ENCODE results near the gene FAR2.

DNA sequence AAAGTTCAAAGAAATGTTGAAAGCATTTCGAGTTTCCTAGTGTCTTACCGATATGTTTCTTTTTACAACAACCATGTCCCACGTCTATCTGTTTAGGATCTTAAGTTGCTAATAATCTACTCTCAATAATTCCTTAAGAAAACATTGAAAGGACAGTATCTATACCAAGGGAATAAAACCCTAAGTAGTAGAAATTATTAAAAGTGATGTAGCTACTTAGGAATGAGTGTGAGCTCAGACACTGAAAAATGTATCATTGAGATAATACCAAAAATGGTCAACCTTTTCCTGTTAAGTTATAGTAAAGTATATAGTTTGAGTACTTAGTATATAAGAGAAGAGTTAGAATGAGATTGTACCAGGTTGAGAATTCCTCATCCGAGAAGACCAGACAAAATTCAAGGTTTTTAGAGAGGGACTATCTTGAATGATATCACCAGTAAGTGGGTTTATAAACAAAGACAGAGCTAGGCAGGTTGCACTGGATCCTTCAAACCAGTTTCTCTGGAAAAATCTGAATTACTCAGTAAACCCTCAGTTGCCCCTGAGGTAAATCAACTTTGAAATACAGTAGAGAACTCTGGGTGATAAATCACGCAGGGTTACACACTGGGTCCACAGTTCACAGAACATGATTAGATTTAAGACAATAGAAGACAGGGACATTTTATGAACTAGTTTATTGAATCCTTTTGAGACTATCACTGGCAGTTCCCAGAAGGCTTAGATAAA is 135.1 kb downstream of the FAR2 start:
- TF ChIP-seq, protein P1, sequence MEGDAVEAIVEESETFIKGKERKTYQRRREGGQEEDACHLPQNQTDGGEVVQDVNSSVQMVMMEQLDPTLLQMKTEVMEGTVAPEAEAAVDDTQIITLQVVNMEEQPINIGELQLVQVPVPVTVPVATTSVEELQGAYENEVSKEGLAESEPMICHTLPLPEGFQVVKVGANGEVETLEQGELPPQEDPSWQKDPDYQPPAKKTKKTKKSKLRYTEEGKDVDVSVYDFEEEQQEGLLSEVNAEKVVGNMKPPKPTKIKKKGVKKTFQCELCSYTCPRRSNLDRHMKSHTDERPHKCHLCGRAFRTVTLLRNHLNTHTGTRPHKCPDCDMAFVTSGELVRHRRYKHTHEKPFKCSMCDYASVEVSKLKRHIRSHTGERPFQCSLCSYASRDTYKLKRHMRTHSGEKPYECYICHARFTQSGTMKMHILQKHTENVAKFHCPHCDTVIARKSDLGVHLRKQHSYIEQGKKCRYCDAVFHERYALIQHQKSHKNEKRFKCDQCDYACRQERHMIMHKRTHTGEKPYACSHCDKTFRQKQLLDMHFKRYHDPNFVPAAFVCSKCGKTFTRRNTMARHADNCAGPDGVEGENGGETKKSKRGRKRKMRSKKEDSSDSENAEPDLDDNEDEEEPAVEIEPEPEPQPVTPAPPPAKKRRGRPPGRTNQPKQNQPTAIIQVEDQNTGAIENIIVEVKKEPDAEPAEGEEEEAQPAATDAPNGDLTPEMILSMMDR (conservative IDR thresholded peaks at IDR 0.05; ENCODE audit: low read depth in 2 of 2) = no peak
- TF ChIP-seq, protein P2, sequence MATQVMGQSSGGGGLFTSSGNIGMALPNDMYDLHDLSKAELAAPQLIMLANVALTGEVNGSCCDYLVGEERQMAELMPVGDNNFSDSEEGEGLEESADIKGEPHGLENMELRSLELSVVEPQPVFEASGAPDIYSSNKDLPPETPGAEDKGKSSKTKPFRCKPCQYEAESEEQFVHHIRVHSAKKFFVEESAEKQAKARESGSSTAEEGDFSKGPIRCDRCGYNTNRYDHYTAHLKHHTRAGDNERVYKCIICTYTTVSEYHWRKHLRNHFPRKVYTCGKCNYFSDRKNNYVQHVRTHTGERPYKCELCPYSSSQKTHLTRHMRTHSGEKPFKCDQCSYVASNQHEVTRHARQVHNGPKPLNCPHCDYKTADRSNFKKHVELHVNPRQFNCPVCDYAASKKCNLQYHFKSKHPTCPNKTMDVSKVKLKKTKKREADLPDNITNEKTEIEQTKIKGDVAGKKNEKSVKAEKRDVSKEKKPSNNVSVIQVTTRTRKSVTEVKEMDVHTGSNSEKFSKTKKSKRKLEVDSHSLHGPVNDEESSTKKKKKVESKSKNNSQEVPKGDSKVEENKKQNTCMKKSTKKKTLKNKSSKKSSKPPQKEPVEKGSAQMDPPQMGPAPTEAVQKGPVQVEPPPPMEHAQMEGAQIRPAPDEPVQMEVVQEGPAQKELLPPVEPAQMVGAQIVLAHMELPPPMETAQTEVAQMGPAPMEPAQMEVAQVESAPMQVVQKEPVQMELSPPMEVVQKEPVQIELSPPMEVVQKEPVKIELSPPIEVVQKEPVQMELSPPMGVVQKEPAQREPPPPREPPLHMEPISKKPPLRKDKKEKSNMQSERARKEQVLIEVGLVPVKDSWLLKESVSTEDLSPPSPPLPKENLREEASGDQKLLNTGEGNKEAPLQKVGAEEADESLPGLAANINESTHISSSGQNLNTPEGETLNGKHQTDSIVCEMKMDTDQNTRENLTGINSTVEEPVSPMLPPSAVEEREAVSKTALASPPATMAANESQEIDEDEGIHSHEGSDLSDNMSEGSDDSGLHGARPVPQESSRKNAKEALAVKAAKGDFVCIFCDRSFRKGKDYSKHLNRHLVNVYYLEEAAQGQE (IDR thresholded peaks at IDR 0.05; ENCODE audit: unreplicated experiment) = no peak
- no peak for TF ChIP-seq EZH2phosphoT487 (IDR thresholded peaks at IDR 0.05; ENCODE audit: unreplicated experiment)
- no peak for TF ChIP-seq POLR2AphosphoS5 (IDR thresholded peaks at IDR 0.05; ENCODE audit: low read depth)
- no peak for TF ChIP-seq EZH2 (IDR thresholded peaks at IDR 0.05; ENCODE audit: low read depth, unreplicated experiment)
- TF ChIP-seq STAT1 (IDR thresholded peaks at IDR 0.05; ENCODE audit: unreplicated experiment) = no peak
- no peak for TF ChIP-seq ZNF114 (CRISPR knock-in tag; IDR thresholded peaks at IDR 0.05)
- TF ChIP-seq, protein P3, sequence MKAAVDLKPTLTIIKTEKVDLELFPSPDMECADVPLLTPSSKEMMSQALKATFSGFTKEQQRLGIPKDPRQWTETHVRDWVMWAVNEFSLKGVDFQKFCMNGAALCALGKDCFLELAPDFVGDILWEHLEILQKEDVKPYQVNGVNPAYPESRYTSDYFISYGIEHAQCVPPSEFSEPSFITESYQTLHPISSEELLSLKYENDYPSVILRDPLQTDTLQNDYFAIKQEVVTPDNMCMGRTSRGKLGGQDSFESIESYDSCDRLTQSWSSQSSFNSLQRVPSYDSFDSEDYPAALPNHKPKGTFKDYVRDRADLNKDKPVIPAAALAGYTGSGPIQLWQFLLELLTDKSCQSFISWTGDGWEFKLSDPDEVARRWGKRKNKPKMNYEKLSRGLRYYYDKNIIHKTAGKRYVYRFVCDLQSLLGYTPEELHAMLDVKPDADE (IDR thresholded peaks at IDR 0.05) = no peak
- TF ChIP-seq, protein P4, sequence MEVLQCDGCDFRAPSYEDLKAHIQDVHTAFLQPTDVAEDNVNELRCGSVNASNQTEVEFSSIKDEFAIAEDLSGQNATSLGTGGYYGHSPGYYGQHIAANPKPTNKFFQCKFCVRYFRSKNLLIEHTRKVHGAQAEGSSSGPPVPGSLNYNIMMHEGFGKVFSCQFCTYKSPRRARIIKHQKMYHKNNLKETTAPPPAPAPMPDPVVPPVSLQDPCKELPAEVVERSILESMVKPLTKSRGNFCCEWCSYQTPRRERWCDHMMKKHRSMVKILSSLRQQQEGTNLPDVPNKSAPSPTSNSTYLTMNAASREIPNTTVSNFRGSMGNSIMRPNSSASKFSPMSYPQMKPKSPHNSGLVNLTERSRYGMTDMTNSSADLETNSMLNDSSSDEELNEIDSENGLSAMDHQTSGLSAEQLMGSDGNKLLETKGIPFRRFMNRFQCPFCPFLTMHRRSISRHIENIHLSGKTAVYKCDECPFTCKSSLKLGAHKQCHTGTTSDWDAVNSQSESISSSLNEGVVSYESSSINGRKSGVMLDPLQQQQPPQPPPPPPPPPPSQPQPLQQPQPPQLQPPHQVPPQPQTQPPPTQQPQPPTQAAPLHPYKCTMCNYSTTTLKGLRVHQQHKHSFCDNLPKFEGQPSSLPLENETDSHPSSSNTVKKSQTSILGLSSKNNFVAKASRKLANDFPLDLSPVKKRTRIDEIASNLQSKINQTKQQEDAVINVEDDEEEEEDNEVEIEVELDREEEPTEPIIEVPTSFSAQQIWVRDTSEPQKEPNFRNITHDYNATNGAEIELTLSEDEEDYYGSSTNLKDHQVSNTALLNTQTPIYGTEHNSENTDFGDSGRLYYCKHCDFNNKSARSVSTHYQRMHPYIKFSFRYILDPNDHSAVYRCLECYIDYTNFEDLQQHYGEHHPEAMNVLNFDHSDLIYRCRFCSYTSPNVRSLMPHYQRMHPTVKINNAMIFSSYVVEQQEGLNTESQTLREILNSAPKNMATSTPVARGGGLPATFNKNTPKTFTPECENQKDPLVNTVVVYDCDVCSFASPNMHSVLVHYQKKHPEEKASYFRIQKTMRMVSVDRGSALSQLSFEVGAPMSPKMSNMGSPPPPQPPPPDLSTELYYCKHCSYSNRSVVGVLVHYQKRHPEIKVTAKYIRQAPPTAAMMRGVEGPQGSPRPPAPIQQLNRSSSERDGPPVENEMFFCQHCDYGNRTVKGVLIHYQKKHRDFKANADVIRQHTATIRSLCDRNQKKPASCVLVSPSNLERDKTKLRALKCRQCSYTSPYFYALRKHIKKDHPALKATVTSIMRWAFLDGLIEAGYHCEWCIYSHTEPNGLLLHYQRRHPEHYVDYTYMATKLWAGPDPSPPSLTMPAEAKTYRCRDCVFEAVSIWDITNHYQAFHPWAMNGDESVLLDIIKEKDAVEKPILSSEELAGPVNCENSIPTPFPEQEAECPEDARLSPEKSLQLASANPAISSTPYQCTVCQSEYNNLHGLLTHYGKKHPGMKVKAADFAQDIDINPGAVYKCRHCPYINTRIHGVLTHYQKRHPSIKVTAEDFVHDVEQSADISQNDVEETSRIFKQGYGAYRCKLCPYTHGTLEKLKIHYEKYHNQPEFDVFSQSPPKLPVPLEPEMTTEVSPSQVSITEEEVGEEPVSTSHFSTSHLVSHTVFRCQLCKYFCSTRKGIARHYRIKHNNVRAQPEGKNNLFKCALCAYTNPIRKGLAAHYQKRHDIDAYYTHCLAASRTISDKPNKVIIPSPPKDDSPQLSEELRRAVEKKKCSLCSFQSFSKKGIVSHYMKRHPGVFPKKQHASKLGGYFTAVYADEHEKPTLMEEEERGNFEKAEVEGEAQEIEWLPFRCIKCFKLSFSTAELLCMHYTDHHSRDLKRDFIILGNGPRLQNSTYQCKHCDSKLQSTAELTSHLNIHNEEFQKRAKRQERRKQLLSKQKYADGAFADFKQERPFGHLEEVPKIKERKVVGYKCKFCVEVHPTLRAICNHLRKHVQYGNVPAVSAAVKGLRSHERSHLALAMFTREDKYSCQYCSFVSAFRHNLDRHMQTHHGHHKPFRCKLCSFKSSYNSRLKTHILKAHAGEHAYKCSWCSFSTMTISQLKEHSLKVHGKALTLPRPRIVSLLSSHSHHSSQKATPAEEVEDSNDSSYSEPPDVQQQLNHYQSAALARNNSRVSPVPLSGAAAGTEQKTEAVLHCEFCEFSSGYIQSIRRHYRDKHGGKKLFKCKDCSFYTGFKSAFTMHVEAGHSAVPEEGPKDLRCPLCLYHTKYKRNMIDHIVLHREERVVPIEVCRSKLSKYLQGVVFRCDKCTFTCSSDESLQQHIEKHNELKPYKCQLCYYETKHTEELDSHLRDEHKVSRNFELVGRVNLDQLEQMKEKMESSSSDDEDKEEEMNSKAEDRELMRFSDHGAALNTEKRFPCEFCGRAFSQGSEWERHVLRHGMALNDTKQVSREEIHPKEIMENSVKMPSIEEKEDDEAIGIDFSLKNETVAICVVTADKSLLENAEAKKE (CRISPR knock-in tag; IDR thresholded peaks at IDR 0.05) = no peak
- TF ChIP-seq CREB1 (CRISPR knock-in tag; IDR thresholded peaks at IDR 0.05; ENCODE audit: low read depth) = no peak

All from GM23338 (cell line).